AG08395 (cell line): Measurements from ENCODE around the gene FAM149B1.
"Not testable (repeated sequence)": the region's sequence is repeated elsewhere in the genome, so short reads cannot be mapped to it uniquely, and the experiment has no call there.

Source experiments
- DNase-seq: peaks from one replicate; pipeline ENCODE4 v3.0.0; 2012; ENCODE audit warnings: mixed read lengths, low spot score

The FAM149B1 gene

GRCh38 chr10:73233883-73234282 is 66.0 kb downstream of the FAM149B1 start:
- no peak for DNase-seq

DNA sequence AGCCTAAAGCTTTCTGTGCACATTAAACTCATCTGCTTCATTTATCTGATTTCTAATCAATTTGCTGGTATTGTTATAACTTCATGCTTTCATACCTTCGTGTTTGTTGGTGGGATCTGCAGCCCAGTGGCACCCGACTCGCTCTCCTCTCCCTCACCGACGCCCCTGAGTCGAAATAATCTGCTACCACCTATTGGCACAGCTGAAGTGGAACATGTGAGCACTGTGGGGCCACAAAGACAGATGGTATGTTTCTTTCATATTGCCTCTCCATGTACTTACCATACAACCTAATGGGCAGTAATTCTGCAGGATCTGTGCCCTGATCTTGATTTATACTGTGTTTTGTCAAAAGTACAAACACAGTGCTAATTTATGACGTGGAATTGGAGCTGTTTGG is 66.8 kb downstream of the FAM149B1 start:
- no peak for DNase-seq

DNA sequence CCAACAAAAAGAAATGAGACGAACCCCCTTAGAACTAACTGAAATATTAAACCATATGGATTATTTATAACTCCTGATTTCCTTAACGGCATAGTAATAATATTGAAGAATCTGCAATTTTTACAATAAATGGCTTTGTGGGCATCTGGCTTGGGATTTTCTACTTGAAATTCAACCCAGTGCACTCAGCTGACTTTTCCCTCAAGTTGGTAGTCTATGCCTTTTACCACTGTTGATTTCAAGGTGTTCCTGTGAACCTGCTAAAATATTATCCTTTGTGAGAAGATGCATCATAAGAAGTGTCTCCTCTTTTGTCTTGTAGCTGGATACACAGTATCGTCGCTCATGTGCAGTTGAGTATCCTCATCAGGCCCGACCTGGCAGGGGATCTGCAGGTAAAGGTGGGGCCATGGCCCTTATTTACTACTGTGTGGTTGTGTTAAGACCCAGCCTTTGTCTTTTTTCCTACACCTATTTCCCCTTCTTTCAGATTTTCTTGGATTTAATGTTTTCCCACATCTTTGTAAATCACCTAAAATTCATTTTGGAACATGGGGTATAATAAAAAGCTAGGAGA is 71.2 kb downstream of the FAM149B1 start:
- no peak for DNase-seq

- DNase-seq = no peak
These were observed 72.0 kb downstream of the FAM149B1 start for GRCh38 chr10:73239908-73240307.

DNA sequence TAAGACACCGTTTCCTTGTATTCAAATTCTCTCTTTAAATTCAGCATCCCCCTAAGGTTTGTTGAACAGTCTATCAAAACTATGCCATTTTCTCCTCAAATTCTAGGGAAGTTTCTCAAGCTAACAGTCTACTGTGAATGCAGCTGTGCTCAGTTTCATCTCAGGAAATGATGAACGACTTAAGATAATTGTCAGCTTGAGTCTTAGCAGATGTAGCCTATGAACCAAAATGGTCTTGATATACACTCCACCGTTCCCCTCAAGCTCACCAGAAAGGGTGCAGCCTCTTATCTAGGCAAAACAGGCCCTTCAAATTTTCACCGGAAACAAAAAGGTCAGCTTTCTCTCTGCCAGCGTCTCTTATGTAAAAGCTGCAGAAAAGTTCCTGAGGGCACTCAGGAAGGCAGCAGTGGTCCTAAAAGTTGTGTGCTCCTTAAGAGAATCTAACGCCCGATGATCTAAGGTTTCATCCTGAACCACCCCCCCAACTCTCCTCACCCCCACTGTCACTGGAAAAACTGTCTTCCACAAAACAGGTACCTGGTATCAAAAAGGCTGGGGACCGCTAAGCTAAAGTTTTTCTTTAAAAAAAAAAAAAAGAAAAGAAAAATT is 77.1 kb downstream of the FAM149B1 start:
- no peak for DNase-seq

DNA sequence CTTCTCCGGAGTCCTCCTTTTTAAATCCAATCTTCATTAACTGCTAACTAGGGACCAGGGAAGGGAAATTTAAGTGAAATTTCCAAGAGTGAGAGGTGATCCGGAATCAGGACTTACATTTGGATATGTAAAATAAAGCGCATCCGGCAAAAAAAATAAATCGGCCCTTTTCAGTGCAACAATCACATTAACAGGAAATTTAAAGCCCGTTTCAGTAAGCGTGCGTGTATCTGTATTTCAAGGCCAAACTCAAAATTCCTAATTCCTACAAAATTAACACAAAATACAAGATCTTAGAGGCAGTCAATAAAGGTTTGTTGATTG is 78.4 kb downstream of the FAM149B1 start:
- DNase-seq = no peak

DNA sequence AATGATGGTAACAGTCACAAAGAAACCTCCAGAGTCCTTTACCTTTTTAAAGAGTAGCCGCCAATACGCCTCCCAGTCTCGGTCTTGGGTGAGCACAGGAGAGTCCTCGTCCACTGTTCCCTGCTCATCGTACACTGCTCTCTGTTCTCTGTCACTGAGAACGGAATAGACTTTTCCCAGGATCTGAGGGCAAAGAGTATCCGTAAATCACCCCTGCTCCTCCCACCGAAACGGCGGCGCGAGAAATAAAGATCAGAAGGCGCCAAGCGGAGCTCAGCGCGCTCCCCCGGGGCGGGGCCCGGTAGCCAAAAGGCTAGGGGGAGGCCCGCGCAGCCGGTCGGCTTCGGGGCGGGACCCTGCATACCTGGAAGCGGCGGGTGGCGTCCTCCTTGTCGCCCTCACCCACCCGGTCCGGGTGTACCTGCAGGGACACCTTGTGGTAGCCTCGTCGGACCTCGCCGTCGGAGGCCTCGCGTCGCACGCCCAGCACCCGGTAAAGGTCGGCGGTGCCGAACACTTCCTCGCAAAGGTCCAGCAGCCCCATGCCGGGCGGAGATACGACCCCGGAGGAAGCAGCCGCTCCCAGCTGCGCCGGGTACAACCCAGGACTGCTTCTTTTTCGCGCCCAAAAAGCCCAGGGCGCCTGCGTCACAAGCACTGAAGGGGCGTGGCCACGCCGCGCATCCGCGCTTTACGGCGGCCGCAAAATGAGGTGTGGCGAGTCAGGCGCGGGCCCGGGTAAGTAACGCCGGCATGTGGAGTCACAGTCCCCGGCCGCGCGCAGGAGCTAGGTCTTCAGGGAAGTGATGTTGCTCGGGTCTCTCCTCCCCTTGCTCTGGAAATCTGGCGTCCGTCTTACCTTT is 79.0 kb downstream of the FAM149B1 start, which contains the start of gene DNAJC9:
Gene DNAJC9 (minus strand): TSS at position 610 of the 863 bp plus-strand sequence. CDS start 66 bp downstream, at position 544.
- DNase-seq = peak; percentile 94

DNA sequence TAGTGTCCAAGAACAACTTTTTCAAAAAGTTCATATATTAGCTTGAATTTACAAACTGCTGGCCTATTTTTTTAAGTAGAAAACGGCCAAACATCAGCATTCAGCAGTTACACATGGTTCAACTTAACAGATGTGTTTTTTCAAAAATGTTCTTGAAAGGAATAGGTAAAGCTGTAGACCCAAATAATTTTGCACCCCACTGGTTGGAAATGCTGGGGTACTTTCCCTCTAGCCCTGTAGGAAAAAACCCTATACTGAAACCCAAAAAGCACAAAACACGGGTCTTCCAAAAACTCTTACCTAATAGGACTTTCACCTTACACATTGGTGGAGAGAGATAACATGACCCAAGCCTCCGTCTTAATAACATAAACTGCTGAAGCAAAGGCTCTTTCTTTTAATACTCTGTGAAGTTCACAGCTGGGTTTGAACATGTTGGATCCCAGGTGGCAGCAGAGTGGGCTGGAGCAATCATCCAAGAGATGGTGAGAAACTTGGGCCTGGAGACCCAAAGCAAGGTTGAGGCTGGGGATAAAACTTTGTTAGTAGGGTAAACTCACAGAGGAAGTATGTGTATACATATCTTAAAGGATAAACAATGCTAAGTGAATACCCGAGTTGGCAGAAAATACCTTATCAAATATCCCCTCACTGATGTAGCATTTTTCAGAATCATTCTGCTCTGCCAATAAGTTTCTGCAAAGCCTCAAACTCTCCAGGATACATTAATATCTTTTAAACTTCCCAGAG is 79.8 kb downstream of the FAM149B1 start:
- no peak for DNase-seq

- no peak for DNase-seq
These were observed 80.4 kb downstream of the FAM149B1 start for GRCh38 chr10:73248259-73248724.

DNA sequence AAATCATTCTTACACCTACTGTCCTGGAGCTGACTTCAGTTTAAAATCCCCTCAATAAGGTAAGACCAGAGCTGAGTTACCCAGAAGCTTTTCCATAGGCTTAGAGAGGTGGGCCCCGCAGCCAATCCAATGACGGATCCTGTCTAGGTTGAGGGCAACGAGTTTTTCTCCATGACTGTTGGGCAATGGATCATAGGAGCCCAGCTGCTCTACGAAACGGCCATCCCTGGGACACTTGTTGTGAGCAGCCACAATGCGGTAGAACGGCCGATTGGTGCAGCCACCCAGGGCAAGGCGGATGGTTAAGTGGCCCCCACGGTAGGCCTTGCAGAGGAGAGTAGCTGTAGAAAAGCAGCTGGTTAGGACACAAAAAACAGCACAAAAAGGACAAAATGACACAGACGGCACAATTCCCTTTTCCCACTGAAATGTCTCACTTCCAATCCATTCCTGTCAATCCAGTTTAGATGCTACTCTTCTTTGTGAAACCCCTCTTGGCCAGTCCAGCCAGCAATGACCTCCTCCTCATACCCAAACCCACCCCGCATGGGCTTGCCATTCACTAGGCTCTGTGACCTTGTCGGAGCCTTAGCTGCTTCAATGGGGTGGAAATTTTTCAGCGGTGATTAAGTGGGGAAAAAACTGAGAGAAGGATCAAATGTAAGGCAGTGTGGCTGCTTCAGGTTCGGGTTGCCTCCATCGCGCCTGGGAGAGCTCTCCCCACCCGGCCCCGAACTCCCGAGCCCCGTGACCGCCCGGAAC is 83.9 kb downstream of the FAM149B1 start:
- no peak for DNase-seq

- DNase-seq = peak; percentile 96
These were observed 84.7 kb downstream of the FAM149B1 start, which contains the start of gene MRPS16 for GRCh38 chr10:73252445-73253224. TSS of gene MRPS16 (minus strand) at chr10:73252644. CDS start at chr10:73252482, 162 bp downstream.

GRCh38 chr10:73253225-73253555 is 85.3 kb downstream of the FAM149B1 start:
- DNase-seq = no peak

DNA sequence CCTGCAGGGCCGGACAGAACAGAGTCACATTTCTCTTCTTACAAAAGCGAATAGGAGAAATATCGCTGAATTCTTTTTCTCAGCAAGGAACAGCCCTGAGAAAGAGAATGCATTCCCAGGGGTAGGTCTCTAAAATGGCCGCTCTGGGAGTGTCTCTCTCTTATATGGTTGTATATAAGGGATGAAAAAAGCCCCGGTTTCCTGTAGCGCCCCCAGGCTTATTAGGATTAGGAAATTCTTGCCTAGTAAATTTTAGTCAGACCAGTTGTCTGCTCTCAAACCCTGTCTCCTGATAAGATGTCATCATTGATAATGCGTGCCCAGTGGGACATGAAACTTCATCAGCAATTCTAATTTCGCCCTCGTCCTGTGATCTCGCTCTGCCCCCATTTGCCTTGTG is 90.7 kb downstream of the FAM149B1 start:
- not testable (repeated sequence) for DNase-seq

DNA sequence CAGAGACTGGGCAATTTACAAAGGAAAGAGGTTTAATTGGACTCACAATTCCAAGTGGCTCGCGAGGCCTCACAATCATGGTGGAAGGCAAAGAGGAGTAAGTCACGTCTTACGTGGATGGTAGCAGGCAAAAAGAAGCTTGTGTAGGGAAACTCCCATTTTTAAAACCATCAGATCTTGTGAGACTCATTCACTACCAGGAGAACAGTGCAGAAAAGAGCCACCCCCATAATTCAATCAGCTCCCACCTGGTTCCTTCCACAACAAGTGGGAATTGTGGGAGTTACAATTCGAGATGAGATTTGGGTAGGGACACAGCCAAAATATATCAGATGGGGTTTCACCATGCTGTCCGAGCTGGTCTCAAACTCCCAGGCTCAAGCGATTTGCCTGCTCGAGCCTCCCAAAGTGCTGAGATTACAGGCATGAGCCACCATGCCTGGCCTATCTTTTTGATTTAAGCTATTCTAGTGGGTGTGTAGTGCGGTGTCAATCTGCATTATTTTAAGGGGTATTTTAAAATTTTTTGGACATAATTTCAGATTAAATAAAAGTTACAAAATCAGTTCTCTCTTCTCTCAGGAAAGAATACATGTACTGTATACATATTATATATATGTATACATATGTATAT is 93.6 kb downstream of the FAM149B1 start:
- no peak for DNase-seq

GRCh38 chr10:73262105-73262730 is 94.3 kb downstream of the FAM149B1 start:
- DNase-seq = no peak

DNA sequence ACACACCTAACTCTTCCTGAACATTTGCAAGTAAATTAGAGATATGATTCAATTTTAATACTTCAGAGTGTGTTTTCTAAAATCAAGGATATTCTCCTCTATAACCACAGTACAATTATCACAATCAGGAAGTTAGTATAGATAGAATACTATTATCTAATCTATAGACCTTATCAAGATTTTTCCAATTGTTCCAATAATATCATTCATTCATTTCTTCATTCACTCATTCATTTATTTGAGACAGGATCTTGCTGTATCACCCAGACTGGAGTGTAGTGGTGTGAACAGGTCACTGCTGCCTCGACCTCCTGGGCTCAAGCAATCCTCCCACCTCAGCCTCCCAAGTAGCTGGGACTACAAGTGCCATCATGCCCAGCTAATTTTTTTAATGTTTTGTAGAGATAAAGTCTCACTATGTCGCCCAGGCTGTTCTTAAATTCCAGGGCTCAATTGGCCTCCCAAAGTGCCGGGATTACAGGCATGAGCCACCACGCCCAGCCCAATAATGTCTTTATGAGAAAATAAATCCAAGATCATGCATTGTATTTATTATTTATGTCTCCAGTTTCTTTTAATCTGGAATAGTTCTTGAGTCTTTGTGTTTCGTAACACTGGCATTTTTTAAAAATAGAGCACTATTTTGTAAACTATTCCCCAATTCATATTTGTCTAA is 95.1 kb downstream of the FAM149B1 start:
- DNase-seq = no peak

DNA sequence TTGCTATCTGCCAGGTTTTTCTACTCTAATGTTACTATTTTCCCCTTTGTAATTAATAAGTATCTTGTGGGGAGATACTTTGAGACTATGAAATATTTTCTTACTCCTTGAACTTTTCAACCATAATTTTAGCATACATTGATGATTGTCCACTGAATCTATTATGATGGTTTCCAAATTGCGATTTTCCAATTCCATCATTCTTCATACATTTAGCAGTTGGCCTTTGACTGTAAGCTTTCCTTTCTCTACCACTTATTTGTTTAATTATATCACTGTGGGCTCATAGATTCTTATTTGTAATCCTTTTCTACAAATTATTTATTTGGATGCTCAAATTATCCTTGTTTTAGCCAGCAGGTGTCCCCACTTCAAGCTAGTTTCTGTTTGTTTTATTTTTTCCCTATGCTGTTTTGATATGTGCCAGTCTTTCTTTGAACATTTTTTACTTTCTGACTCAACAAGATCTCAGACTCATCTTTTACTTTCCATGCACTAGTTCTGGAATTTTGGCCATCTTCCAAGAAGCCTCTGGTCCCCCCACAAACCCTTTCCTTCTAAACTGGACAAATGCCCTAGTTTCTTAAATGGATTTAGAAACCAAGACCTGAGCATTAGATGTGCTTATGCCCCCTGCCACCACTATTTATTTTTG is 95.9 kb downstream of the FAM149B1 start:
- peak; percentile 18 for DNase-seq

DNA sequence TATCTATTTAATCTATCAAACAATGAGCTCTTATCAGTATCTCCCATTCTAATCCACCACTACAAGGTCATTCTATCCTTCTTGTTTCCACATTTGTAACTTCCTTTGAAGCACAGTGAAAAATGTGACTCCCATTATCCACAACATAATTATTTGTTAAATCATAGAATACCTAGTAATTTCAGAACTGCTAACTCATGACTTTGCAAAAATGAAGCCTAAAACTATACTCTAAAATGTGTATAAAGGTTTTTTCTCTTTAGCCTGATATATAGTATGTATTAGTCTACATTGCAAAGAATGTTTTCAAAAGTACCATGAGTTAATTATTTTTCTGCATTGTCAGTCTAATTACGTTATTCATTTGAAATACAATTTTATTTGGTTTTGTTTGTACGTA is 96.5 kb downstream of the FAM149B1 start:
- DNase-seq = no peak

- no peak for DNase-seq
These were observed 113.2 kb downstream of the FAM149B1 start for GRCh38 chr10:73281097-73281496.
